ENCODE results near the gene ANKS1B.

ANKS1B gene

GRCh38 chr12:99259040-99259934 lies 725.4 kb downstream of the ANKS1B start:
- TF ChIP-seq EZH2 (IDR thresholded peaks at IDR 0.05; ENCODE audit: borderline replicate concordance, low read length) (no peak), CTCF (IDR thresholded peaks at IDR 0.05; ENCODE audit: low read length) (no peak)
- Histone ChIP-seq H3K79me2 (ENCODE audit: insufficient read depth, low read length) (no peaks in the 10 kb centered on the region), H2AFZ (ENCODE audit: low read length) (no peak overlapping the region), H3K36me3 (ENCODE audit: insufficient read depth, low read length) (no peaks in the 10 kb centered on the region), H3K4me1 (ENCODE audit: insufficient read depth, low read length, severe bottlenecking) (no peaks in the 10 kb centered on the region), H4K20me1 (ENCODE audit: insufficient read depth, low read length) (no peaks in the 10 kb centered on the region), H3K9me2 (ENCODE audit: low read depth, low read length) (no peaks in the 10 kb centered on the region), H3K27me3 (ENCODE audit: insufficient read depth, low read length) (no peaks in the 10 kb centered on the region), H3K4me3 (ENCODE audit: low read depth, low read length, poor library complexity, severe bottlenecking) (no peak overlapping the region), H3K9ac (ENCODE audit: low read length) (no peak overlapping the region), H3K4me2 (ENCODE audit: low read length) (no peak overlapping the region), H3K27ac (ENCODE audit: low read depth, low read length, poor library complexity, severe bottlenecking) (no peak overlapping the region), H3F3A (ENCODE audit: insufficient read depth, low read length) (no peaks in the 10 kb centered on the region), H3K9me3 (ENCODE audit: low read length) (no peaks in the 10 kb centered on the region)

- Histone ChIP-seq H3K9me2 (ENCODE audit: low read depth, low read length) (no peaks in the 10 kb centered on the region), H2AFZ (ENCODE audit: low read length) (no peak overlapping the region), H3K9me3 (ENCODE audit: low read length) (no peaks in the 10 kb centered on the region), H3K36me3 (ENCODE audit: insufficient read depth, low read length) (no peaks in the 10 kb centered on the region), H3K79me2 (ENCODE audit: insufficient read depth, low read length) (no peaks in the 10 kb centered on the region), H3K4me3 (ENCODE audit: low read depth, low read length, poor library complexity, severe bottlenecking) (no peak overlapping the region), H3K27me3 (ENCODE audit: insufficient read depth, low read length) (no peaks in the 10 kb centered on the region), H4K20me1 (ENCODE audit: insufficient read depth, low read length) (no peaks in the 10 kb centered on the region), H3F3A (ENCODE audit: insufficient read depth, low read length) (no peaks in the 10 kb centered on the region), H3K4me2 (ENCODE audit: low read length) (no peak overlapping the region), H3K4me1 (ENCODE audit: insufficient read depth, low read length, severe bottlenecking) (no peaks in the 10 kb centered on the region), H3K27ac (ENCODE audit: low read depth, low read length, poor library complexity, severe bottlenecking) (no peak overlapping the region), H3K9ac (ENCODE audit: low read length) (no peak overlapping the region)
- TF ChIP-seq EZH2 (IDR thresholded peaks at IDR 0.05; ENCODE audit: borderline replicate concordance, low read length) (no peak), CTCF (IDR thresholded peaks at IDR 0.05; ENCODE audit: low read length) (no peak)
These were observed 727.1 kb downstream of the ANKS1B start for GRCh38 chr12:99257672-99258071.

GRCh38 chr12:99253068-99253467 lies 731.7 kb downstream of the ANKS1B start:
- TF ChIP-seq CTCF (IDR thresholded peaks at IDR 0.05; ENCODE audit: low read length) (peak; percentile 24; the same call in 1 of the 2 replicates), EZH2 (IDR thresholded peaks at IDR 0.05; ENCODE audit: borderline replicate concordance, low read length) (no peak)
- Histone ChIP-seq H3K9ac (ENCODE audit: low read length) (no peak overlapping the region), H3K4me3 (ENCODE audit: low read depth, low read length, poor library complexity, severe bottlenecking) (no peak overlapping the region), H3K27ac (ENCODE audit: low read depth, low read length, poor library complexity, severe bottlenecking) (no peak overlapping the region), H3F3A (ENCODE audit: insufficient read depth, low read length) (no peaks in the 10 kb centered on the region), H3K4me2 (ENCODE audit: low read length) (no peak overlapping the region), H2AFZ (ENCODE audit: low read length) (no peak overlapping the region), H4K20me1 (ENCODE audit: insufficient read depth, low read length) (no peaks in the 10 kb centered on the region), H3K79me2 (ENCODE audit: insufficient read depth, low read length) (no peaks in the 10 kb centered on the region), H3K27me3 (ENCODE audit: insufficient read depth, low read length) (no peaks in the 10 kb centered on the region), H3K9me3 (ENCODE audit: low read length) (no peaks in the 10 kb centered on the region), H3K4me1 (ENCODE audit: insufficient read depth, low read length, severe bottlenecking) (no peaks in the 10 kb centered on the region), H3K36me3 (ENCODE audit: insufficient read depth, low read length) (no peaks in the 10 kb centered on the region), H3K9me2 (ENCODE audit: low read depth, low read length) (no peaks in the 10 kb centered on the region)

All from OCI-LY1 (cell line).